ENCODE results near the gene SYNE3. TPM values are rescaled to one million over a fixed set of nuclear protein-coding genes. Genes with fewer than 3 reads are reported as not detected.

The SYNE3 gene
- total RNA-seq, 1 donor from 2014 or later: 0.62 TPM

DNA sequence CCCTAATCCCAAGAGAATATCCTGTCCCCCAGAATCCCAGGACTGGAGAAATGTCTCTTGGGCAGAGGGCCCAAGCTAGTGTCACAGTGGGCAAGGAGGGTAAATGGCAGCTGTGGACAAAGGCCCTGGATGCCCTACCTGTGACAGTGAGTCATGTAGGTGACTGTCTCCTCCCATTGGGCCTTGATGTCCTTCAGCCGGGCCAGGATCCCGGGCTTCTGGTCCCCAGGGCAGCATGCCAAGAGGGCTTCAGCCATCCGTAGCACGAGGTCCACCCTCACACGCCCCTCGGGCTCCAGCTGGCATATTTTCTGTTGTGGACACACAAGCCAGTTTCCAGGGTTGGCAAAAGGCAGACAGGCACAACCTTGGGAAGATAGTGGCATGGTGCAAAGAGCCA is 48.8 kb downstream of the SYNE3 start:
- Mint-ChIP-seq H3K27ac (ENCODE audit: unreplicated experiment) (no peak overlapping the region), H3K27me3 (ENCODE audit: unreplicated experiment) (peaks cover 4% of the 10 kb centered on the region)
- TF ChIP-seq, protein P1, sequence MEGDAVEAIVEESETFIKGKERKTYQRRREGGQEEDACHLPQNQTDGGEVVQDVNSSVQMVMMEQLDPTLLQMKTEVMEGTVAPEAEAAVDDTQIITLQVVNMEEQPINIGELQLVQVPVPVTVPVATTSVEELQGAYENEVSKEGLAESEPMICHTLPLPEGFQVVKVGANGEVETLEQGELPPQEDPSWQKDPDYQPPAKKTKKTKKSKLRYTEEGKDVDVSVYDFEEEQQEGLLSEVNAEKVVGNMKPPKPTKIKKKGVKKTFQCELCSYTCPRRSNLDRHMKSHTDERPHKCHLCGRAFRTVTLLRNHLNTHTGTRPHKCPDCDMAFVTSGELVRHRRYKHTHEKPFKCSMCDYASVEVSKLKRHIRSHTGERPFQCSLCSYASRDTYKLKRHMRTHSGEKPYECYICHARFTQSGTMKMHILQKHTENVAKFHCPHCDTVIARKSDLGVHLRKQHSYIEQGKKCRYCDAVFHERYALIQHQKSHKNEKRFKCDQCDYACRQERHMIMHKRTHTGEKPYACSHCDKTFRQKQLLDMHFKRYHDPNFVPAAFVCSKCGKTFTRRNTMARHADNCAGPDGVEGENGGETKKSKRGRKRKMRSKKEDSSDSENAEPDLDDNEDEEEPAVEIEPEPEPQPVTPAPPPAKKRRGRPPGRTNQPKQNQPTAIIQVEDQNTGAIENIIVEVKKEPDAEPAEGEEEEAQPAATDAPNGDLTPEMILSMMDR (IDR thresholded peaks at IDR 0.05; ENCODE audit: unreplicated experiment): no peak

DNA sequence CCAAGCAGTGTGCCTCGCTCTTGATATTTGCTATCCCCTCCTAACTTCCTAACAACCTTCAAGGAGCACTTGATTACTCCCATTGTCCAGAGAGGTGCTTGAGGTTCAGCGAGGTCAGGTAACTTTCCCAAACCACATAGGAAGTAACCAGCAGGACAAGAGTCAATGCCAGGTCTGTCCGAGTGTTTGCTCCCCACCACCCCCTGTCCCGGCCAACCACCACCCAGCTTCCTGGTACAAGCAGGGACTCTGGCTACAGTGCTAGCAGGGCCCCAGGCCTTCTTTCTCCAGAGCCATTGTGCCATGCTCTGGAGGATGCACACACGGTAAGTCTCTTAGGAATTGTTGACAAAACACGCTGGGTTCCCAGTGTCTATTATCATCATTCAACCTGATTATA is 49.2 kb downstream of the SYNE3 start:
- no peaks in the 10 kb centered on the region for H3K4me1 Mint-ChIP-seq (ENCODE audit: unreplicated experiment)
- H3K4me3 Mint-ChIP-seq (ENCODE audit: unreplicated experiment): no peak overlapping the region
- no peaks in the 10 kb centered on the region for H3K9me3 Mint-ChIP-seq (ENCODE audit: unreplicated experiment)
- no peak overlapping the region for H3K27ac Mint-ChIP-seq (ENCODE audit: unreplicated experiment)
- no peaks in the 10 kb centered on the region for H3K36me3 Mint-ChIP-seq (ENCODE audit: low read depth, unreplicated experiment)
- TF ChIP-seq, protein P1 (IDR thresholded peaks at IDR 0.05; ENCODE audit: unreplicated experiment): no peak
- H3K27me3 Mint-ChIP-seq (ENCODE audit: unreplicated experiment): peaks cover 4% of the 10 kb centered on the region
- no peak for DNase-seq (ENCODE audit: low spot score)

More for the DNA sequence above, 48.8 kb downstream of the SYNE3 start:
- Mint-ChIP-seq H3K4me3 (ENCODE audit: unreplicated experiment) (no peak overlapping the region), H3K36me3 (ENCODE audit: low read depth, unreplicated experiment) (no peaks in the 10 kb centered on the region), H3K9me3 (ENCODE audit: unreplicated experiment) (no peaks in the 10 kb centered on the region), H3K4me1 (ENCODE audit: unreplicated experiment) (no peaks in the 10 kb centered on the region)
- DNase-seq (ENCODE audit: low spot score): no peak

Other genes with a start within 250 kb of the SYNE3 start
- gene CLMN, start 196.7 kb downstream of the SYNE3 start, total RNA-seq (ENCODE audit: unreplicated experiment): 0.46 TPM
- gene GLRX5, start 18.4 kb upstream of the SYNE3 start, total RNA-seq (ENCODE audit: unreplicated experiment): 40.3 TPM
- not detected for gene TCL1B, start 169.8 kb upstream of the SYNE3 start, total RNA-seq (ENCODE audit: unreplicated experiment)
- gene TCL1A, start 197.5 kb upstream of the SYNE3 start, total RNA-seq (ENCODE audit: unreplicated experiment): not detected

Data from endothelial cell (in vitro differentiated cells).